ENCODE measurements around the gene KCNB1.

GRCh38 chr20:49480236-49480635 is 2.2 kb downstream of the KCNB1 start:
- TF ChIP-seq POLR2A (IDR thresholded peaks at IDR 0.05; ENCODE audit: low read depth, low read length) (no peak), POLR2AphosphoS5 (IDR thresholded peaks at IDR 0.05; ENCODE audit: low read depth, low read length) (no peak), TAF1 (IDR thresholded peaks at IDR 0.05; ENCODE audit: borderline replicate concordance, low read depth, low read length) (no peak)
